Bronchial epithelial cell (primary cell): ENCODE measurements around the gene TRERF1. TPM values are rescaled to one million over a fixed set of nuclear protein-coding genes. Genes with fewer than 3 reads are reported as not detected.

ENCODE experiments used
- DNase-seq: peaks from one replicate; pipeline ENCODE4 v3.0.0-alpha.2; 2010; ENCODE audit warnings: low read depth
- FAIRE-seq: peaks from 2 replicates; lab custom pipeline; 2011; peaks lifted over from hg19 to GRCh38; lab: Jason Lieb, UNC
- H3K27me3 ChIP-seq: 2 replicates; pipeline ENCODE4 v1.5.1; 2011; ENCODE audit warnings: low read length; ENCODE audit not compliant: control insufficient read depth, insufficient read depth
- H3K36me3 ChIP-seq: 2 replicates; pipeline ENCODE4 v1.5.1; 2011; ENCODE audit warnings: low read length; ENCODE audit not compliant: control insufficient read depth, insufficient read depth
- H3K4me3 ChIP-seq: 2 replicates; pipeline ENCODE4 v1.5.1; 2011; ENCODE audit warnings: mild to moderate bottlenecking, low read depth, low read length, control low read depth
- total RNA-seq: library from RNA; depleted of rRNA; stranded (reverse); fragments of >200 nt; gene quantifications from 2 replicates; pipeline ENCODE4 v1.2.1, GENCODE V29; 2014
- TF ChIP-seq, protein P1 (sequence below): IDR thresholded peaks from 2 replicates; pipeline ENCODE4 v1.5.1; 2011; ENCODE audit warnings: mild to moderate bottlenecking, moderate library complexity, low read length, control low read depth, inconsistent platforms; ENCODE audit not compliant: insufficient read depth, severe bottlenecking

TRERF1 gene
- total RNA-seq, 1 donor from 2014 or later = 1.8 TPM

DNA sequence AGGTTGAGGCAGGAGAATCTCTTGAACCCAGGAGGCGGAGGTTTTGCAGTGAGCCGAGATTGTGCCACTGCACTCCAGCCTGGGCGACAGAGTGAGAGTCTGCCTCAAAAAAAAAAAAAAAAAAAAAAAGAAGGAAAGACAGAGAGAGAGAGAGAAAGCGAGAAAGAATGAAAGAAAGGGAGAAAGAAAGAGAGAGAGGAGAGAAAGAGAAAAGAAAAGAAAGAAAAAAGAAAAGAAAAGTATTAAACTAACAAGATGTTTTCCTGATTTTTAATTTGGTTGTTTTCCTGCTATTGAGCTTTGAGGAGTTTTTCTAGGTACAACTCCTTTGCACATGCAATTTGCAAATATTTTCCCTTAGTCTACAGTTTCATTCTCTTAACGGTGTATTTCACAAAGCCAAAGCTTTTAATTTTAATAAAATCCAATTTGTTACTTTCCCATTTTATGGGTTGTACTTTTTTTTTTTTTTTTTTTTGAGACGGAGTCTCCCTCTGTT is 10.8 kb upstream of the TRERF1 start:
- Histone ChIP-seq H3K4me3 (no peak overlapping the region), H3K27me3 (no peaks in the 10 kb centered on the region), H3K36me3 (no peaks in the 10 kb centered on the region)
- FAIRE-seq (no peak), DNase-seq (no peak)
- TF ChIP-seq, protein P1, sequence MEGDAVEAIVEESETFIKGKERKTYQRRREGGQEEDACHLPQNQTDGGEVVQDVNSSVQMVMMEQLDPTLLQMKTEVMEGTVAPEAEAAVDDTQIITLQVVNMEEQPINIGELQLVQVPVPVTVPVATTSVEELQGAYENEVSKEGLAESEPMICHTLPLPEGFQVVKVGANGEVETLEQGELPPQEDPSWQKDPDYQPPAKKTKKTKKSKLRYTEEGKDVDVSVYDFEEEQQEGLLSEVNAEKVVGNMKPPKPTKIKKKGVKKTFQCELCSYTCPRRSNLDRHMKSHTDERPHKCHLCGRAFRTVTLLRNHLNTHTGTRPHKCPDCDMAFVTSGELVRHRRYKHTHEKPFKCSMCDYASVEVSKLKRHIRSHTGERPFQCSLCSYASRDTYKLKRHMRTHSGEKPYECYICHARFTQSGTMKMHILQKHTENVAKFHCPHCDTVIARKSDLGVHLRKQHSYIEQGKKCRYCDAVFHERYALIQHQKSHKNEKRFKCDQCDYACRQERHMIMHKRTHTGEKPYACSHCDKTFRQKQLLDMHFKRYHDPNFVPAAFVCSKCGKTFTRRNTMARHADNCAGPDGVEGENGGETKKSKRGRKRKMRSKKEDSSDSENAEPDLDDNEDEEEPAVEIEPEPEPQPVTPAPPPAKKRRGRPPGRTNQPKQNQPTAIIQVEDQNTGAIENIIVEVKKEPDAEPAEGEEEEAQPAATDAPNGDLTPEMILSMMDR = no peak

DNA sequence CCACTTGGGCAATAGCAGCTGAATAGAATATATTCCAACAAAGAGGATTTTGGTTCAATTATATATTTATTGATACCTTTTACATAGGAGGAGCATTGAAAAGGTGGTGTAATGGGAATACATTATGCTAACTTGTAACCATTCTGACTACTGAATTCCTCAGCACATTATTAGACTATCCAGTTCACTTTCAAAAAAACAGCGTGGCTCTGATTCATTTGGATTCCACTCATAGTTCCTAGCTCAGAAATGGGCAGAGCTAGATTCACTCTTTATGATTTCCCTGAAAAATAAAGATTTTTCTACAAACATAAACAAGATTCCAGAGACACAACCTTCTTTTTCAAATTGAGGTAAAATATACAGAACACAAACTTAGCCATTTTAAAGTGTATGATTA is 9.2 kb upstream of the TRERF1 start:
- Histone ChIP-seq H3K4me3 (no peak overlapping the region), H3K36me3 (no peaks in the 10 kb centered on the region), H3K27me3 (no peaks in the 10 kb centered on the region)
- TF ChIP-seq, protein P1 = no peak
- no peak for FAIRE-seq
- no peak for DNase-seq

DNA sequence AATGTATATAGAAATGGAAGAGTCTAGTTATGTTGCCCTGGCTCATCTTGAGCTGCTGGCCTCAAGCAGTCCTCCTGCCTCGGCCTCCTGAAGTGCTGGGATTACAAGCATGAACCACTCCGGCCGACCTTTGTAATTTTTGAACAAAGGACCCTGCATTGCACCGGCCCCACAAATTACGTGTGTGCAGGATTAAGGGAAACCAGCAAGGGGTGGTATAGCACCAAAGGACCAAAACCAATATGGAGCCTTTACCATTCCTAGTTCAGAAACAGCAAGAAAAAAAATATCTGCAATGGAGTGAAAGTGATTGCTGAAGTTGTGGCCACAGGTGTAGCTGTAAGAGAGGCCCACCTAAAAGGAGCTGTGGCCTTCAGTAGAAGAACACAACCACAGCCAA is 8.2 kb upstream of the TRERF1 start:
- Histone ChIP-seq H3K4me3 (no peak overlapping the region), H3K36me3 (no peaks in the 10 kb centered on the region), H3K27me3 (no peaks in the 10 kb centered on the region)
- FAIRE-seq (no peak), DNase-seq (no peak)
- TF ChIP-seq, protein P1 = no peak

DNA sequence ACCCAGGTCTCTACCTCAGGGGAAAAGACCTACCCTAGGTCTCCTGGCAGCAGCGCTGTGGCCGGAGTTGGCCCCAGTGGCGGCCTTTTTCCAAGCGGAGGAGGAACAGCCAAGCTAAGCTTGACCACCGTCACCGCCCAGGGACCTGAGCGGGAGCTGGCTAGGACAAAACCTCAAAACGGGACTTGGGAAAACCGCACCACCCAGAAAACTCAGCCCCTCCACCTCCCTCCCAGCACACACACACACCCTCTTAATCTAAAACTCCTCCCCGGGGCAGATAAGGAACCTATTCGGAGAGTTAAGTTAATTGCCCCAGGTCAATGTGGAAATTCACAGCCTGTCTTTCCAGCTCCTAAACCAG is 2.7 kb upstream of the TRERF1 start:
- Histone ChIP-seq H3K36me3 (no peaks in the 10 kb centered on the region), H3K4me3 (no peak overlapping the region), H3K27me3 (no peaks in the 10 kb centered on the region)
- TF ChIP-seq, protein P1 = no peak
- FAIRE-seq (no peak), DNase-seq (no peak)

DNA sequence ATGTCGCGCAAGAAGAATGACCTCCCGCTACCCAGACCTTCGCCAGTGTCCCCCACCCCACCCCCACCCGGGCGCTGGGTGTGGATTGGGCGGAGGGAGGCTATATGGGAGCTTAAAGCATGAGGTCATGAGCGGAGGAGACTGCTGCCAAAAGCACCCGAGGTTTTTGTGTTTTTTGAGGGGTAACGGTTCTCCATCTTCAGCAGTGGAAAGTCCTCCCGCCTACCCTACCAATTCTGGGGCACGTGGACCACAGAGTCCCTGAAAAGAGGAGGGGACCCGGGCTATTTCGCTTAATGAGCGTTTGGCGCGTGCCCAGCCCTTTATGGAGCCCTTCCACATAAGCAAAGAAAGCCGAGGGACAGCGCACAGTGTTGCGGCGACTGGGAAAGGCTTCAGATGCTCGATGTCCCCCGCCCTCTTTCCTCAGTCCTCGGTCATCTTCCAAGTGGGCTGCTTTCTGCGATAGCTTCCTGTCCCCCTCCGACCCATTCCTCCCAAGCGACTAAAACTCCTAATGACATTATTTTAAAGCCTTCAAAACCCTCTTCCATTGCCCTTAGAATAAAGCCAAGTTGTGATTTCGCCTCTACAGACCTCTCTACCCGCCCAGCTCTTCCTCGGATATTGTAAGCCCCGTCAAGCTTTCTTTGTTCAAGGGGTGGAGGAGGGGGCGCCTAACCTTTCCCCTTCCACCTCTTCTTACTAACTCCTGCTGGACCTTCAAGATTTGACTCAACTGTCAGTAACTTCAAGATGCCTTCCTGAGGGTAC is 2.1 kb upstream of the TRERF1 start:
- TF ChIP-seq, protein P1 = no peak
- Histone ChIP-seq H3K36me3 (no peaks in the 10 kb centered on the region), H3K27me3 (no peaks in the 10 kb centered on the region), H3K4me3 (peak overlapping the region; percentile 47)
- DNase-seq (peak; percentile 29), FAIRE-seq (no peak)

DNA sequence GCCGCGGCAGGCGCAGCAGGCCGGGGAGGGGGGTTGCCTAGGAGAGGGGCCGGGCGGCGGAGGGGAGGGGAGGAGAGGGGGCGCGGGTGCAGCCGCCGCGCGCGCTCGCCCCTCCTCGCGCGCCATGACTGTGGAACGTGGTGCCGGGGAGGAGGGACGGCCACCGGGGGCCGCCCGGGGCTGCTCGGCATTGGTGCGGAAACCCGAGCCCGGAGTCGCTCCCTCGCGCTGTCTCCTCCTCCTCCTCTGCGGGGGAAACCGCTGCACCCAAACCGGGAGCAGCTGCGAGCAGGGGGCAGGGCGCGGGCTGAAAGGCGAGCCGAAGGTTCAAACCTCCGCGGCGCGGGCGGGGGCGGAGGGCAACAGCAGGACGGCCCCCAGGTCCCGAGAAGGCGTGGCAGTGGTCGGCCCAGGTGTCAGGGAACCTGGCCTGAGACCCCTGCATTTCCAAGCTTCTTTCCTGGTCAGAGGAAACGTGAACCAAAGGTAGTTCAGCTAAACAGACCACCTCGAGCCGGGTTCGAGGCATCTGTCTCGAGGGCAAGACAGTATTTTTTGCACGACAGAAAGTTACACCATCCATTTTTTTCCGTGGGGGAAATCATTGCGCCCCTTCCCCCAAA is 1.4 kb upstream of the TRERF1 start:
- Histone ChIP-seq H3K4me3 (peak overlapping the region; percentile 47), H3K36me3 (no peaks in the 10 kb centered on the region), H3K27me3 (no peaks in the 10 kb centered on the region)
- TF ChIP-seq, protein P1 = no peak
- no peak for FAIRE-seq
- peak; percentile 69 for DNase-seq
